Erythroblast (primary cell): ENCODE results near the gene ZYG11B.

Experiments
- GATA1 ChIP-seq: IDR thresholded peaks from 2 replicates; pipeline ENCODE4 v1.6.1; 2011; ENCODE audit warnings: low read depth, mild to moderate bottlenecking, control low read depth, low read length, moderate library complexity
- POLR2A ChIP-seq: IDR thresholded peaks from 2 replicates; pipeline ENCODE4 v1.6.1; 2011; ENCODE audit warnings: mild to moderate bottlenecking, low read length

GRCh38 chr1:52692697-52693096 lies 33.6 kb upstream of the ZYG11B start:
- TF ChIP-seq POLR2A = no peak
- TF ChIP-seq GATA1 = no peak
